Measurements from ENCODE around the gene TMPRSS7. TPM values are rescaled to one million over a fixed set of nuclear protein-coding genes. Genes with fewer than 3 reads are reported as not detected.

TMPRSS7 gene
- total and polyA plus RNA-seq, 12 donors: not detected

DNA sequence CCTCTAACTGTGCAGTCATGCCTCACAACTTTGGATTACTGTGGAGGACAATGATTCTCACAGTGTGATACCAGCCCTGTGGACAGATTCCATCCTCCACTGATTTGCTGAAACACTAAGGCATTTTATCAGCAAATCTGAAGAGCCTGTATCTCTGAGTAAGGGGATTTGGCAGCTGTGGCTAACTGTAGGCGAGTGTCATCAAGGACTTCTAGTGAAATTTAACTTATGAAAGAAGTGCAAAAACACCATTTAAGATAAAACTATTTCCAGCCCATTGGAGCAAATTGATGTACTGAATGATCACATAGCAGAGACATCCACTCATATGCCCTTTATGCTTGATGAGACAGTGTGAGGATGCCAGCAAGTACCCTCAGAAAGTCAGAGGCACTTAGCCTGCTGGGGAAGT lies 13.9 kb upstream of the TMPRSS7 start:
- H3K4me1 ChIP-seq (replicated peaks in 1 of 2): peaks cover 4 to 7% of the 10 kb centered on the region in 2 donors
- no peaks in the 10 kb centered on the region for H3K9me3 ChIP-seq (replicated peaks in 1 of 3)
- peak in 1 of 7 donors; percentile 8 for DNase-seq
- H3K27ac ChIP-seq: no peak overlapping the region
- WGBS, 4 donors: 38 to 60% (median 51%) methylated on average over 1 of the region's 1 CpG
- no peak overlapping the region for H3K4me3 ChIP-seq
- intact Hi-C loops (cut with DNase I): no loop called here
- H3K27me3 ChIP-seq: no peaks in the 10 kb centered on the region
- no peak for TF ChIP-seq POLR2A (IDR thresholded peaks at IDR 0.05)
- TF ChIP-seq, protein P1, sequence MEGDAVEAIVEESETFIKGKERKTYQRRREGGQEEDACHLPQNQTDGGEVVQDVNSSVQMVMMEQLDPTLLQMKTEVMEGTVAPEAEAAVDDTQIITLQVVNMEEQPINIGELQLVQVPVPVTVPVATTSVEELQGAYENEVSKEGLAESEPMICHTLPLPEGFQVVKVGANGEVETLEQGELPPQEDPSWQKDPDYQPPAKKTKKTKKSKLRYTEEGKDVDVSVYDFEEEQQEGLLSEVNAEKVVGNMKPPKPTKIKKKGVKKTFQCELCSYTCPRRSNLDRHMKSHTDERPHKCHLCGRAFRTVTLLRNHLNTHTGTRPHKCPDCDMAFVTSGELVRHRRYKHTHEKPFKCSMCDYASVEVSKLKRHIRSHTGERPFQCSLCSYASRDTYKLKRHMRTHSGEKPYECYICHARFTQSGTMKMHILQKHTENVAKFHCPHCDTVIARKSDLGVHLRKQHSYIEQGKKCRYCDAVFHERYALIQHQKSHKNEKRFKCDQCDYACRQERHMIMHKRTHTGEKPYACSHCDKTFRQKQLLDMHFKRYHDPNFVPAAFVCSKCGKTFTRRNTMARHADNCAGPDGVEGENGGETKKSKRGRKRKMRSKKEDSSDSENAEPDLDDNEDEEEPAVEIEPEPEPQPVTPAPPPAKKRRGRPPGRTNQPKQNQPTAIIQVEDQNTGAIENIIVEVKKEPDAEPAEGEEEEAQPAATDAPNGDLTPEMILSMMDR (IDR thresholded peaks at IDR 0.05): no peak
- no peaks in the 10 kb centered on the region for H3K36me3 ChIP-seq (replicated peaks in 1 of 2)

DNA sequence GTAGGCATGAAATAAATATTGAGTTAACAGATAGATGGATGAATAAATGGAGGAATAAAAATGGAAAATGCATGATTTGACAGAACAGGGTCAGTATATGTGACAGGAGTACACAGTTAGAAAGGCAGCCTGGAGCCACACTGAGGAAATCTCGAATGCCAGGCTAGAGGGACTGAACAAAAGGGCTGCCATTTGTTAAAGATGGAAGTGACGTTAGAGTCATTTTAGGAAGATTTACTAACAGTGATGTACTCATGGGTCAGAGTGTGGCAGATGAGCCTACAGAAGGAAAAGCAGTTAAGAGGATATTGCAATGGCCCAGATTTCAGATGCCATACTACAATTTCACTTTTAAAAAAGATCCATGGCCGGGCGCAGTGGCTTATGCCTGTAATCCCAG lies 7.4 kb upstream of the TMPRSS7 start:
- DNase-seq: no peak
- intact Hi-C loops (cut with DNase I): no loop called here
- WGBS, 4 donors: 85 to 91% (median 87%) methylated on average over 4 of the region's 4 CpGs
- Histone ChIP-seq H3K27me3 (no peaks in the 10 kb centered on the region), H3K9me3 (replicated peaks in 1 of 3) (no peaks in the 10 kb centered on the region), H3K27ac (no peak overlapping the region), H3K4me1 (replicated peaks in 1 of 2) (peaks cover under 1 to 1% of the 10 kb centered on the region in 2 donors), H3K4me3 (no peak overlapping the region), H3K36me3 (replicated peaks in 1 of 2) (no peaks in the 10 kb centered on the region)
- TF ChIP-seq, protein P1 (IDR thresholded peaks at IDR 0.05): no peak
- no peak for TF ChIP-seq POLR2A (IDR thresholded peaks at IDR 0.05)

DNA sequence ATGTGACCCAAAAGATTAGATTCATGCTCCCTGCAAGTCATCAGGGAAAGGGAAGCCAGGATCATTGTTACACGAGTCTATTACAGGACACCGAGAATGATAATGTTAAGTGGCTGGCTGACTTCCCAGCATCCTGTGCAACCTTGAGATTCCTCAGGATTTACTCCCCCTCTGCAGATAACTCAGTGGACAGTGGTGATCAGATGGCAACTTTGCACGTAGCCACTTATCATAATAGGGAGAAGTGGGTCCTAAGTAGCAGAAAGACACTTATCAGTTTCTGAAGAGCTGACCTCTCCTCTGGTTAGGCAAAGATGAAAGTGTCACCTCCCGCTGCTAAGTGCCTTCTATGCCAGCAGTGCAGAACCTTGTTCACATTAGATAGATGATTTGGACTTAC lies 6.7 kb upstream of the TMPRSS7 start:
- 32 to 40% (median 37%) methylated on average over 4 of the region's 4 CpGs for WGBS, 4 donors
- intact Hi-C loops (cut with DNase I): no loop called here
- no peaks in the 10 kb centered on the region for H3K27me3 ChIP-seq
- H3K36me3 ChIP-seq (replicated peaks in 1 of 2): no peaks in the 10 kb centered on the region
- no peak for TF ChIP-seq POLR2A (IDR thresholded peaks at IDR 0.05)
- TF ChIP-seq, protein P1 (IDR thresholded peaks at IDR 0.05): no peak
- H3K27ac ChIP-seq: no peak overlapping the region
- DNase-seq: peak; percentile 29 to 89 (median 86)
- H3K4me1 ChIP-seq (replicated peaks in 1 of 2): peaks cover 5 to 6% of the 10 kb centered on the region in 2 donors
- H3K9me3 ChIP-seq (replicated peaks in 1 of 3): no peaks in the 10 kb centered on the region
- no peak overlapping the region for H3K4me3 ChIP-seq

DNA sequence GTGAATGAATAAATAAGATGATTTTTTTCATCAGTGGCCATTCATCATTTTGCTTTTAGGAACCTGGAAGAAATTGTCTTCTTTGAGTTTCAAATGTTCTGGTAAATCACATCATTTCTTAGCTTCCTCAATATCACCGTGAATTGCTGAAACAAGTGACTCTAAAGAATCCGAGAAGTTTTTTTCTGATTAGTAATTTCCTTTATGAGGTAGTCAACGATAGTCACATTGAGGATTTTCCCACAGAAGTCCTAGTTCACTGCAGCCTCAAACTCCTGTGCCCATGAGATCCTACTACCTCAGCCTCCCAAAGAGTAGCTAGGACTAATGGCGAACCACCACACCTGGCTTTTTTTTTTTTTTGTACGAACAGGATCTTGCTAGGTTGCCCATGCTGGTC lies 3.6 kb upstream of the TMPRSS7 start:
- no peak for DNase-seq
- H3K4me3 ChIP-seq: no peak overlapping the region
- H3K4me1 ChIP-seq (replicated peaks in 1 of 2): peaks cover 5 to 11% of the 10 kb centered on the region in 2 donors
- intact Hi-C loops (cut with DNase I): no loop called here
- no peaks in the 10 kb centered on the region for H3K9me3 ChIP-seq (replicated peaks in 1 of 3)
- H3K27ac ChIP-seq: no peak overlapping the region
- TF ChIP-seq, protein P1 (IDR thresholded peaks at IDR 0.05): no peak
- TF ChIP-seq POLR2A (IDR thresholded peaks at IDR 0.05): no peak
- H3K27me3 ChIP-seq: no peaks in the 10 kb centered on the region
- H3K36me3 ChIP-seq (replicated peaks in 1 of 2): no peaks in the 10 kb centered on the region
- WGBS, 4 donors: 88 to 96% (median 93%) methylated on average over 5 of the region's 5 CpGs
